K562 (cell line): ENCODE data around the gene RAB3GAP1. TPM values are rescaled to one million over a fixed set of nuclear protein-coding genes. Genes with fewer than 3 reads are reported as not detected.

Source experiments
- ATAC-seq: fragments of 200-7000 bp; cut with Tn5 transposase; 3 replicates; pipeline ENCODE4 v1.9.1; 2020; ENCODE audit warnings: moderate library complexity
- BruUV-seq: library from RNA; stranded (reverse); fragments of 400-500 nt; replicated peaks from 2 replicates; lab custom pipeline; 2021; lab: Mats Ljungman, UMichigan
- CTCF ChIA-PET: fragments of 300-600 bp; formaldehyde crosslinking; extraction: SDS; loops from one replicate; lab custom pipeline; 2021; ENCODE audit warnings: low intra/inter-chr PET ratio; lab: Yijun Ruan, JAX
- POLR2A ChIA-PET: fragments of 300-600, 350-650 bp; sonication (Branson Sonifier 250); formaldehyde crosslinking; extraction: SDS; loops from one replicate; lab custom pipeline; 2021; ENCODE audit warnings: antibody characterized with exemption, inconsistent platforms; lab: Yijun Ruan, JAX
- DNase-seq, 4 experiments: peaks; one replicate each; pipeline versions ENCODE4 v3.0.0 to v3.0.0-alpha.2; 2011 to 2018; ENCODE audit warnings: low spot score in 3 of 4, mixed read lengths in 3 of 4; ENCODE audit errors: extremely low read depth in 1 of 4
- FAIRE-seq: peaks from 2 replicates; lab custom pipeline; 2011; peaks lifted over from hg19 to GRCh38; lab: Jason Lieb, UNC
- H2AFZ ChIP-seq: 2 replicates; pipeline ENCODE4 v1.6.0; 2011; ENCODE audit warnings: low read depth, low read length, control low read depth, inconsistent platforms
- H3K27ac ChIP-seq: fragments of 200-600 bp; 3 replicates; pipeline ENCODE4 v1.8.0; 2011; ENCODE audit warnings: low read depth, mild to moderate bottlenecking, control low read depth, inconsistent platforms, low read length, moderate library complexity, mixed read lengths; ENCODE audit errors: extremely low read depth
- H3K27me3 ChIP-seq, 2 experiments: fragments of 300-600 bp in 1 of 2; 2 replicates in 1 of 2; 3 replicates in 1 of 2; pipeline versions ENCODE4 v1.6.0 to v1.8.0; 2011; ENCODE audit warnings: inconsistent platforms in 2 of 2, low read length in 2 of 2, mild to moderate bottlenecking in 1 of 2, mixed read lengths in 1 of 2, moderate library complexity in 1 of 2; ENCODE audit not compliant: control insufficient read depth in 2 of 2, insufficient read depth in 2 of 2
- H3K36me3 ChIP-seq: fragments of 300-600 bp; 3 replicates; pipeline ENCODE4 v1.8.0; 2011; ENCODE audit warnings: mild to moderate bottlenecking, low read length, inconsistent platforms; ENCODE audit not compliant: control insufficient read depth, insufficient read depth
- H3K4me1 ChIP-seq, 2 experiments: fragments of 200-600 bp in 1 of 2; replicated peaks in 1 of 2; 2 replicates in 1 of 2; 3 replicates in 1 of 2; pipeline versions ENCODE4 v1.5.1 to v1.8.0; 2011; ENCODE audit warnings: inconsistent platforms in 2 of 2, low read length in 2 of 2, mild to moderate bottlenecking in 1 of 2, mixed read lengths in 1 of 2, moderate library complexity in 1 of 2; ENCODE audit not compliant: control insufficient read depth in 2 of 2, insufficient read depth in 2 of 2
- H3K4me2 ChIP-seq: 2 replicates; pipeline ENCODE4 v1.6.1; 2011; ENCODE audit warnings: low read length, control low read depth, inconsistent platforms, mixed read lengths; ENCODE audit not compliant: insufficient read depth
- H3K4me3 ChIP-seq: fragments of 200-600 bp; sonication (generic), shearing (Covaris generic); 2 replicates; pipeline ENCODE4 v1.5.1; 2016; ENCODE audit warnings: control low read depth, inconsistent platforms
- H3K79me2 ChIP-seq: fragments of 200-600 bp; 3 replicates; pipeline ENCODE4 v1.8.0; 2011; ENCODE audit warnings: low read length, inconsistent platforms; ENCODE audit not compliant: control insufficient read depth, insufficient read depth
- H3K9ac ChIP-seq, 2 experiments: 2 replicates each; pipeline versions ENCODE4 v1.6.0 to v1.6.1; 2011; ENCODE audit warnings: low read depth in 2 of 2, low read length in 2 of 2, control low read depth in 1 of 2, inconsistent platforms in 1 of 2, mild to moderate bottlenecking in 1 of 2, mixed read lengths in 1 of 2; ENCODE audit not compliant: insufficient read depth in 1 of 2
- H3K9me1 ChIP-seq: one replicate; pipeline ENCODE4 v1.6.0; 2011; ENCODE audit warnings: inconsistent platforms, mild to moderate bottlenecking, low read length, moderate library complexity; ENCODE audit not compliant: control insufficient read depth, insufficient read depth
- H3K9me3 ChIP-seq: replicated peaks from 2 replicates; pipeline ENCODE4 v1.5.1; 2011; ENCODE audit warnings: low read depth, low read length, inconsistent platforms; ENCODE audit not compliant: control insufficient read depth, insufficient read depth
- H4K20me1 ChIP-seq: replicated peaks from 2 replicates; pipeline ENCODE4 v1.6.1; 2011; ENCODE audit warnings: low read length, inconsistent platforms, mixed read lengths; ENCODE audit not compliant: control insufficient read depth, insufficient read depth
- ARID3A ChIP-seq: IDR thresholded peaks from 2 replicates; pipeline ENCODE4 v1.6.1; 2012; ENCODE audit warnings: low read depth, low read length, improper control_type of control experiment, borderline replicate concordance
- CXXC5 ChIP-seq: fragments of 250-450 bp; sonication (Bioruptor Pico); IDR thresholded peaks from 2 replicates; pipeline ENCODE4 v1.8.0; 2022; ENCODE audit warnings: inconsistent platforms, mild to moderate bottlenecking, moderate library complexity
- E2F5 ChIP-seq: sonication (generic); formaldehyde crosslinking; IDR thresholded peaks from 2 replicates; pipeline ENCODE4 v1.8.0; 2022; ENCODE audit warnings: mild to moderate bottlenecking, missing genetic modification reagents
- EP400 ChIP-seq: fragments of 450-650 bp; IDR thresholded peaks from 2 replicates; pipeline ENCODE4 v1.6.1; 2017; ENCODE audit warnings: antibody characterized with exemption, mild to moderate bottlenecking, moderate library complexity
- FOXK2 ChIP-seq, 2 experiments: fragments of 450-650 bp; IDR thresholded peaks in 1 of 2; conservative IDR thresholded peaks in 1 of 2; 2 replicates each; pipeline ENCODE4 v1.6.1; 2016; ENCODE audit warnings: low read depth in 2 of 2, mild to moderate bottlenecking in 1 of 2
- FOXP4 ChIP-seq: sonication (generic); formaldehyde crosslinking; IDR thresholded peaks from 2 replicates; pipeline ENCODE4 v1.8.0; 2022; ENCODE audit warnings: mild to moderate bottlenecking, missing genetic modification reagents, borderline replicate concordance
- HDGF ChIP-seq: fragments of 450-650 bp; IDR thresholded peaks from 2 replicates; pipeline ENCODE4 v1.6.1; 2016
- LARP7 ChIP-seq: fragments of 450-650 bp; IDR thresholded peaks from 2 replicates; pipeline ENCODE4 v1.6.1; 2016
- MEIS2 ChIP-seq: fragments of 450-650 bp; IDR thresholded peaks from 2 replicates; pipeline ENCODE4 v1.6.1; 2014; ENCODE audit warnings: mild to moderate bottlenecking; ENCODE audit not compliant: partially characterized antibody
- NBN ChIP-seq: fragments of 450-650 bp; IDR thresholded peaks from 2 replicates; pipeline ENCODE4 v1.6.1; 2016; ENCODE audit warnings: low read depth, mild to moderate bottlenecking
- PHB2 ChIP-seq: fragments of 450-650 bp; IDR thresholded peaks from 2 replicates; pipeline ENCODE4 v1.6.1; 2017; ENCODE audit warnings: low read depth
- SOX6 ChIP-seq: fragments of 450-650 bp; IDR thresholded peaks from 2 replicates; pipeline ENCODE4 v1.6.1; 2014; ENCODE audit warnings: mild to moderate bottlenecking
- TBP ChIP-seq: optimal IDR thresholded peaks from 2 replicates; pipeline ENCODE3; 2011; ENCODE audit warnings: low read depth, low read length, improper control_type of control experiment
- ZFX ChIP-seq: sonication (generic); formaldehyde crosslinking; IDR thresholded peaks from 2 replicates; pipeline ENCODE4 v1.8.0; 2022; ENCODE audit warnings: mild to moderate bottlenecking, missing genetic modification reagents, moderate library complexity
- ZNF586 ChIP-seq: fragments of 450-650 bp; formaldehyde crosslinking; conservative IDR thresholded peaks from 2 replicates; pipeline ENCODE4 v1.4.0; 2020; ENCODE audit warnings: mild to moderate bottlenecking, moderate library complexity
- WGBS: fragments of 100-300 bp; shearing (Covaris generic); methylation state at CpG from one replicate; pipeline ENCODE4 v1.1.6; 2016; ENCODE audit warnings: low coverage, mixed read lengths; ENCODE audit not compliant: insufficient coverage; ENCODE audit errors: missing lambda C conversion rate; 5-methylcytosine and 5-hydroxymethylcytosine counted together
- in situ Hi-C: fragments of 300-500 bp; cut with MboI; formaldehyde crosslinking; loops from 4 replicates; pipeline ENCODE4 v1.15.0; 2018; ENCODE audit warnings: inconsistent platforms, mixed read lengths
- intact Hi-C: fragments of 100-400 bp; cut with micrococcal nuclease; formaldehyde crosslinking; loops from 2 replicates; pipeline ENCODE4 v1.14.2; 2022
- polyA plus RNA-seq, 8 experiments: library from polyadenylated mRNA; depleted of rRNA in 4 of 8; stranded (reverse) in 5 of 8; unstranded in 3 of 8; fragments of >200 nt; fragmentation: Nextera tagmentation in 2 of 8; fragmentation: Illumina TruSeq in 1 of 8; extraction: Ambion mirVana in 2 of 8; extraction: Trizol in 1 of 8; gene quantifications; 2 replicates each; pipeline versions ENCODE4 v1.2.1 to v1.2.3, GENCODE V29; 2011 to 2014; ENCODE audit warnings: inconsistent platforms in 1 of 8, missing spikeins in 1 of 8
- total RNA-seq, 7 experiments: library from RNA; depleted of rRNA in 6 of 7; stranded (reverse); fragments of >200 nt in 6 of 7; fragmentation: Illumina TruSeq in 2 of 7; extraction: Trizol in 2 of 7; gene quantifications; 2 replicates each; pipeline versions ENCODE4 v1.2.1 to v1.2.3, GENCODE V29; 2011 to 2021; ENCODE audit warnings: low replicate concordance in 1 of 7
- TF ChIP-seq, protein P1 (sequence below): fragments of 450-650 bp; formaldehyde crosslinking; conservative IDR thresholded peaks from 2 replicates; pipeline ENCODE4 v1.4.0; 2022; ENCODE audit warnings: mild to moderate bottlenecking, missing genetic modification characterization

RAB3GAP1 gene
- total and polyA plus RNA-seq, 9 of the 15 experiments (the other 6 are each of a cell fraction or from before 2014, with no cell fraction given): 15.5 to 48.6 (median 33.0) TPM

GRCh38 chr2:135179689-135180088, 127.6 kb downstream of the RAB3GAP1 start (continued):
- TF ChIP-seq ARID3A (no peak), ZFX (CRISPR knock-in tag) (no peak), MEIS2 (no peak), FOXP4 (CRISPR knock-in tag) (no peak)

- Histone ChIP-seq H3K4me2 (no peak overlapping the region), H2AFZ (no peak overlapping the region), H3K9me3 (no peaks in the 10 kb centered on the region), H3K9ac (peak overlapping the region in 1 of 2 experiments; percentile 22; a peak in 1 of 4 replicates), H4K20me1 (no peaks in the 10 kb centered on the region), H3K79me2 (no peaks in the 10 kb centered on the region), H3K4me3 (no peak overlapping the region), H3K36me3 (0 out of 3 replicates have a peak, but pooled peaks cover 3% of the 10 kb centered on the region), H3K9me1 (peaks cover 3% of the 10 kb centered on the region), H3K4me1 (no peaks in the 10 kb centered on the region), H3K27ac (no peak overlapping the region), H3K27me3 (no peaks in the 10 kb centered on the region)
- ChIA-PET CTCF (no interaction called here), POLR2A (interaction anchor here (1.7 kb wide), 1 partner anchor 8 kb away, joined by 7 read pairs; no protein-coding TSS in a partner anchor)
- BruUV-seq: no TSS peak
- ATAC-seq: no peak
- intact Hi-C loops: no loop called here
- FAIRE-seq: no peak
- 63% methylated on average over 8 of the region's 8 CpGs for WGBS
- no peak for DNase-seq
- in situ Hi-C loops: no loop called here
- TF ChIP-seq SOX6: no peak
- no peak for TF ChIP-seq E2F5 (CRISPR knock-in tag)
- no peak for TF ChIP-seq EP400
- no peak for TF ChIP-seq PHB2
- no peak for TF ChIP-seq NBN
- no peak for TF ChIP-seq TBP
- TF ChIP-seq ZNF586 (CRISPR knock-in tag): no peak
- no peak for TF ChIP-seq FOXK2 (conservative IDR thresholded peaks at IDR 0.05 in 1 of 2, IDR thresholded peaks at IDR 0.05 in 1 of 2; ENCODE audit: low read depth in 2 of 2)
- TF ChIP-seq CXXC5 (CRISPR knock-in tag): no peak
- no peak for TF ChIP-seq LARP7
- TF ChIP-seq HDGF: no peak
- TF ChIP-seq, protein P1, sequence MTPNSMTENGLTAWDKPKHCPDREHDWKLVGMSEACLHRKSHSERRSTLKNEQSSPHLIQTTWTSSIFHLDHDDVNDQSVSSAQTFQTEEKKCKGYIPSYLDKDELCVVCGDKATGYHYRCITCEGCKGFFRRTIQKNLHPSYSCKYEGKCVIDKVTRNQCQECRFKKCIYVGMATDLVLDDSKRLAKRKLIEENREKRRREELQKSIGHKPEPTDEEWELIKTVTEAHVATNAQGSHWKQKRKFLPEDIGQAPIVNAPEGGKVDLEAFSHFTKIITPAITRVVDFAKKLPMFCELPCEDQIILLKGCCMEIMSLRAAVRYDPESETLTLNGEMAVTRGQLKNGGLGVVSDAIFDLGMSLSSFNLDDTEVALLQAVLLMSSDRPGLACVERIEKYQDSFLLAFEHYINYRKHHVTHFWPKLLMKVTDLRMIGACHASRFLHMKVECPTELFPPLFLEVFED: no peak
These were observed 130.1 kb downstream of the RAB3GAP1 start for GRCh38 chr2:135182190-135182589.
